Gastroesophageal sphincter (tissue), 4 donors: ENCODE measurements around the gene VPS13D. TPM values are rescaled to one million over a fixed set of nuclear protein-coding genes. Genes with fewer than 3 reads are reported as not detected.

ENCODE experiments used
- ATAC-seq: fragments of 150-250 bp; one replicate; pipeline ENCODE4 v1.9.1; 2016; ENCODE audit warnings: mild to moderate bottlenecking, moderate library complexity
- H3K27ac ChIP-seq, 4 donors: fragments of 200-600 bp; sonication (generic) in 3 of 4; 1 replicate in 3 of 4; 2 replicates in 1 of 4; pipeline ENCODE4 v1.5.1; 2016 to 2019
- H3K27me3 ChIP-seq: fragments of 200-600 bp; sonication (generic); one replicate; pipeline ENCODE4 v1.5.1; 2019
- H3K36me3 ChIP-seq, 2 donors: fragments of 200-600 bp; sonication (generic); one replicate each; pipeline ENCODE4 v1.5.1; 2019; ENCODE audit warnings: control low read depth in 1 of 2
- H3K4me1 ChIP-seq, 3 donors: fragments of 200-600 bp; sonication (generic); 1 replicate in 2 of 3; 2 replicates in 1 of 3; pipeline ENCODE4 v1.5.1; 2016 to 2019; ENCODE audit warnings: control low read depth in 2 of 3
- H3K4me3 ChIP-seq, 2 donors: fragments of 200-600 bp; sonication (generic); one replicate each; pipeline ENCODE4 v1.5.1; 2019; ENCODE audit warnings: mild to moderate bottlenecking in 1 of 2, moderate library complexity in 1 of 2
- H3K9me3 ChIP-seq, 3 donors: fragments of 200-600 bp; sonication (generic); one replicate each; pipeline ENCODE4 v1.5.1; 2017 to 2019; ENCODE audit warnings: control low read depth in 2 of 3
- EP300 ChIP-seq: sonication (generic); formaldehyde crosslinking; IDR thresholded peaks from one replicate; pipeline ENCODE4 v1.6.1; 2017; ENCODE audit warnings: antibody characterized with exemption, mild to moderate bottlenecking
- POLR2A ChIP-seq, 2 donors: fragments of 450-650 bp; IDR thresholded peaks; one replicate each; pipeline ENCODE4 v1.6.1; 2017; ENCODE audit warnings: antibody characterized with exemption in 2 of 2, mild to moderate bottlenecking in 2 of 2, moderate library complexity in 1 of 2
- POLR2AphosphoS5 ChIP-seq: sonication (generic); formaldehyde crosslinking; IDR thresholded peaks from one replicate; pipeline ENCODE4 v1.6.1; 2017; ENCODE audit warnings: antibody characterized with exemption
- WGBS, 2 donors: methylation state at CpG; one replicate each; pipeline ENCODE4 v1.1.5; 2018; ENCODE audit warnings: low coverage in 1 of 2; 5-methylcytosine and 5-hydroxymethylcytosine counted together
- total RNA-seq, 4 donors: library from RNA; depleted of rRNA; stranded (reverse); fragments of >200 nt; gene quantifications; one replicate each; pipeline ENCODE4 v1.1.0, GENCODE V29; 2016
- TF ChIP-seq, protein P1 (sequence below), 4 experiments: fragments of 200-600 bp in 2 of 4; fragments of 450-650 bp in 2 of 4; sonication (generic) in 1 of 4; IDR thresholded peaks; one replicate each; pipeline ENCODE4 v1.5.1; 2017 to 2019; ENCODE audit warnings: antibody characterized with exemption in 4 of 4, mild to moderate bottlenecking in 2 of 4, moderate library complexity in 2 of 4

Gene VPS13D
- total RNA-seq, 4 donors from 2014 or later = 62.3 to 95.5 (median 81.5) TPM

DNA sequence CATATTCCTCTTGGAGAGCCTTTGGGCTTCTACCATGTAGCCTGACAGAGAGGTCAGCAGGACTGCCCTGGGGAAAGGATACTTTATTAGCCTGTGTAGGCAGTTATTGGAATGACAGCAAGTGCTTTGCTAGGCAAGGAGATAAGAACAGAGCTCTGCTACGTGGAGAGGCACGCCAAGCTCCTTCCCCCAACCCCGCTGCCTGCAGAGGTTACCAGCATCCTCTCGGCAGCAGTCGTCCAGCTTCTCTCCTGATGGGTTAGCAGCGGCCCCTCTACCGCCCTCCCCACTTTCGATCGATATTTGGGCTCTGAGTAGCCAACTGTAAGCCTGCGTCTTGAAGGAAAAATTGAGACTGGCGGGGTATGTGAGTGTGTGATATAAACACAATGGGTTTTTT, 265.9 kb downstream of the VPS13D start:
- Histone ChIP-seq H3K27me3 (no peaks in the 10 kb centered on the region), H3K36me3 (peaks cover 0 to 22% of the 10 kb centered on the region in 2 donors), H3K4me3 (no peak overlapping the region), H3K4me1 (peaks cover 0 to 69% (median 11%) of the 10 kb centered on the region in 3 donors), H3K9me3 (no peaks in the 10 kb centered on the region), H3K27ac (peak overlapping the region; percentile 43 to 82 (median 74))
- TF ChIP-seq EP300 (no peak), POLR2A (IDR thresholded peaks at IDR 0.05) (no peak), POLR2AphosphoS5 (no peak)
- TF ChIP-seq, protein P1, sequence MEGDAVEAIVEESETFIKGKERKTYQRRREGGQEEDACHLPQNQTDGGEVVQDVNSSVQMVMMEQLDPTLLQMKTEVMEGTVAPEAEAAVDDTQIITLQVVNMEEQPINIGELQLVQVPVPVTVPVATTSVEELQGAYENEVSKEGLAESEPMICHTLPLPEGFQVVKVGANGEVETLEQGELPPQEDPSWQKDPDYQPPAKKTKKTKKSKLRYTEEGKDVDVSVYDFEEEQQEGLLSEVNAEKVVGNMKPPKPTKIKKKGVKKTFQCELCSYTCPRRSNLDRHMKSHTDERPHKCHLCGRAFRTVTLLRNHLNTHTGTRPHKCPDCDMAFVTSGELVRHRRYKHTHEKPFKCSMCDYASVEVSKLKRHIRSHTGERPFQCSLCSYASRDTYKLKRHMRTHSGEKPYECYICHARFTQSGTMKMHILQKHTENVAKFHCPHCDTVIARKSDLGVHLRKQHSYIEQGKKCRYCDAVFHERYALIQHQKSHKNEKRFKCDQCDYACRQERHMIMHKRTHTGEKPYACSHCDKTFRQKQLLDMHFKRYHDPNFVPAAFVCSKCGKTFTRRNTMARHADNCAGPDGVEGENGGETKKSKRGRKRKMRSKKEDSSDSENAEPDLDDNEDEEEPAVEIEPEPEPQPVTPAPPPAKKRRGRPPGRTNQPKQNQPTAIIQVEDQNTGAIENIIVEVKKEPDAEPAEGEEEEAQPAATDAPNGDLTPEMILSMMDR (IDR thresholded peaks at IDR 0.05) = no peak
- no peak for ATAC-seq
- 69 to 90% methylated on average over 2 to 9 of the region's 11 CpGs for WGBS, 2 donors

DNA sequence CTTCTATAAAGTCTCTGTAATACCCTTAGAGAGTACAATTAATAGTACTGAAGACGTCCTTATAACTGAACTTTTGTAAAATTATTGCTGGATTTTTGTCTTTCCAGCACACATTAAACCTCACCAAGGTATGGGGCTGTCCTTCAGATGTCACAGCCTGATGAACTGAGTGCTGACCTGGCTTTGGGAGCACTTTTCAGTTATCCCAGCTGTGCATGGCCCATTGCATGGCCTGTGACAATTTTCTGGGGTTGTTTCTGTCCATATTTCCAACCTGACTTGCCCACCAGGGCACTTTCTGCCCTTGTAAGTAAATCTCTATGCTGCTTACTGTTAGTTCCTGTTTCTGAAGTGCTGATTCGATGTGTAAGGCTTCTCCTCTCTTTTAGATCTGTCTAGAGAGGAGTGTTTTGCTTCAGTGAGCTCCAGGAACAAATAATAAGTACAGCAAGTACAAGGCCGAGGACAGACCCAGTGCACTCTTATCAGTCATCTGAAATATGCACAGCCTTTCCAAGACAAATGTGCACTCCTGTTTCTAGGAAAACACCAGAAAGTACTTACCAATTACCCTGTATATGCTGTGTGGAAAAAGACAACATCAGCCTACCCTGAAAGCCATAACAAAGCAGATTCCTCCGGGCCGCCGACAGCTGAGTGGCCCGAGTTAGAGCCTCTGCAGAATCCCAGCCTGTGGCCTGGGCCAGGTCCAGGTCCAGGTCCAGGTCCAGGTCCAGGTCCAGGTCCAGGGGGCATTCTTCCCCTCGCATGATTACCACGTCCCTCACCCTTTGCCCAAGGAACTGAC, 266.5 kb downstream of the VPS13D start:
- TF ChIP-seq POLR2AphosphoS5 (peak; percentile 63), POLR2A (IDR thresholded peaks at IDR 0.05) (no peak), EP300 (no peak)
- TF ChIP-seq, protein P1 (IDR thresholded peaks at IDR 0.05) = peak in 2 of 4 experiments; percentile 16 to 24
- H3K9me3 ChIP-seq = no peaks in the 10 kb centered on the region
- 0 to 31% methylated on average over 1 to 9 of the region's 9 CpGs for WGBS, 2 donors
- H3K27ac ChIP-seq = peak overlapping the region; percentile 43 to 82 (median 74)
- no peaks in the 10 kb centered on the region for H3K27me3 ChIP-seq
- no peak overlapping the region for H3K4me3 ChIP-seq
- H3K4me1 ChIP-seq = peaks cover 0 to 70% (median 11%) of the 10 kb centered on the region in 3 donors
- ATAC-seq = peak; percentile 71
- peaks cover 0 to 22% of the 10 kb centered on the region in 2 donors for H3K36me3 ChIP-seq

DNA sequence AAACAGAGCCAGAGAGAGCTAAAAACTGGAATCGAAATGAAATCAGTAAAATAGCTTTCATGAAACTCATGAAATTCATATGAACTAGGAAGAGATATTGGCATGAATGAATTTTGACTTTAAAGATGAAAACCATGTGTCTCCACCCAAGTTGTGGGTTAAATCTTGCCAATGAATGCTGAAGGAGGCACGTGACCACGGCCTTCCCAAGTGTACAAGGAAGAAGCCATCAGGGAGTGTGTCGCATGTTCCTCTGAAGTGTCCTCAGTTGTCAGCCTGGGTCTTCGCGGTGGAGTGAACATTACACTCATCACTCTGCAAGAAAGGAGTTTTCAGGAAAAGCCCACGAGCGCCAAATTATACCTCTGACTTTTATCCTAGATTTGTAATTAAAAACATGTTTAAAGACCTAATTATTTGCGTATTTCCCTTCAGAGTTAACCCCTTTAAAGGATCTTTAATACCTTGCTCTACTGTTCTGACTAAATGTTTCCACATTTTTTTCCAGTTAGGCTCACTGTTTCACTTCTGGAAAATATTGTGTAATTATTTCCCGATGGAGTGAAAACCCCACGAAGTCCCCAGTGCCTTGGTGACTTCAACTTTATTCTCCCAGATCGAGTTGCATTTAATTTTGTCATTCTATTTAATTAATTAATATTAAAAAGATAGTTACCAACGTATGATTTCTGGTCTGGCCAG, 269.9 kb downstream of the VPS13D start:
- Histone ChIP-seq H3K4me1 (peaks cover 0 to 54% (median 11%) of the 10 kb centered on the region in 3 donors), H3K4me3 (no peak overlapping the region), H3K27me3 (no peaks in the 10 kb centered on the region), H3K36me3 (peaks cover 0 to 27% of the 10 kb centered on the region in 2 donors), H3K9me3 (no peaks in the 10 kb centered on the region), H3K27ac (peak overlapping the region in 3 of 4 donors; percentile 21 to 39 (median 29))
- TF ChIP-seq, protein P1 (IDR thresholded peaks at IDR 0.05) = no peak
- TF ChIP-seq POLR2A (IDR thresholded peaks at IDR 0.05) (no peak), EP300 (no peak), POLR2AphosphoS5 (no peak)
- 67 to 69% methylated on average over 10 to 13 of the region's 13 CpGs for WGBS, 2 donors
- ATAC-seq = peak; percentile 58

DNA sequence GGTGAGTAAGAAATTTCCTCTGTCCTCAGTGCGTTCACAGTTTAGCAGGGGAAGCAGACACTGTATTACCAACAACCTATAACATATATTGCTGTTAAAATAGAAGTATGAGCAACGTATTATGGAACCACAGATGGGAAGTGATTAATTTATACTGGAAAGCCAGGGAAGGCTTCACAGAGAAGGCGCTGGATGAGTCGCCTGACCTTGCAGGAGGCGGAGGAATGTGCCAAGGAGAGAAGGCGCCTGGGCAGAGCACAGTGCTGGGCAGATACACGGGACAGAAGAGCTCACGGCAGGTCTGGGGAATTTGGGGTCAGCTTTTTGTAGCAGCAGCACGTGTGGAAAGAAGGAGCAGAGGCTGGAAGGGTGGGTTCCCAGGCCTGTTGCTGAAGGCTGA, 271.8 kb downstream of the VPS13D start:
- TF ChIP-seq EP300 = no peak
- TF ChIP-seq POLR2AphosphoS5 = peak; percentile 12
- TF ChIP-seq POLR2A (IDR thresholded peaks at IDR 0.05) = no peak
- Histone ChIP-seq H3K4me1 (peaks cover 0 to 46% (median 2%) of the 10 kb centered on the region in 3 donors), H3K4me3 (no peak overlapping the region), H3K27me3 (no peaks in the 10 kb centered on the region), H3K36me3 (peaks cover 0 to 42% of the 10 kb centered on the region in 2 donors), H3K27ac (peak overlapping the region in 3 of 4 donors; percentile 44 to 62 (median 54)), H3K9me3 (no peaks in the 10 kb centered on the region)
- WGBS, 2 donors = 50 to 61% methylated on average over 8 to 9 of the region's 9 CpGs
- no peak for ATAC-seq

DNA sequence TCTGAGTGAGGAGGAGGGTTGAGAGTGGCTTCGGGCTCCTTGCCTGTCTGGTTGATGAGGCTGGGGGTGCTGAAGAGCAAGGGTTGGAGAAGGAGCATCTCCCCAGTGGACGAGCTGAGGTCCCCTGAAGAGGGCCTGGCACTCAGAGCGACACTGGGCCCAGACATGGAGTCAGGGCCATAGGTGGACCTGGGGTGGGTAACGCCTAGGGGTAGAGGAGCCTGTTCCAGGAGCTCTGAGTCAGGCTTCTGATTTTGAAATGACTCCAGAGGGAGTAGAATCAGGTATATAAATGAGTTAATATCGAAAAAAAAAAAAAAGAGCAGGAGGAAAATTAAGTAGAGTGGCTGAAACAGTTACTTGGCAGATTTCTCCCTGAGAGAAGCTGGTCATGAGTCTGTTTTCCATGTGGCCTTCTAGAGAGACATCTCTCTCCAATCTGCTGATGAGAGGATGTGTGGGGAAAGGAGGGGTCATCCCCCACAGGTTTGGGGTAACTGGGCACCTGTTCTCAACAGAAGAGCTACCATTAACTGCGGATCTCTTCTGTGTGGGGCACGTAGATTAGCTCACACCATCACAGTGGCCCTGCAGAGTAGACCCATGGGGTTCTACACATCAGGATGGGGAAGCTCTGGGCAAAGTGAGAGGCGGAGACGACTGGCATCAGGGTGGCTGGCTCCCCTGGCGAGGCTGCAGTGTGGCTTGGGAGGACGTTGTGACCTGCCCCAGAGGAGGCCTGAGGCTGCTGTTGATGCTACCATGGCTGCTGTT, 272.7 kb downstream of the VPS13D start:
- H3K27me3 ChIP-seq = no peaks in the 10 kb centered on the region
- H3K4me3 ChIP-seq = no peak overlapping the region
- no peak for TF ChIP-seq POLR2A (IDR thresholded peaks at IDR 0.05)
- TF ChIP-seq, protein P1 (IDR thresholded peaks at IDR 0.05) = no peak
- TF ChIP-seq EP300 = no peak
- TF ChIP-seq POLR2AphosphoS5 = no peak
- H3K9me3 ChIP-seq = no peaks in the 10 kb centered on the region
- peak overlapping the region in 3 of 4 donors; percentile 44 to 62 (median 54) for H3K27ac ChIP-seq
- 82 to 84% methylated on average over 3 to 6 of the region's 11 CpGs for WGBS, 2 donors
- no peak for ATAC-seq
- peaks cover 0 to 43% of the 10 kb centered on the region in 2 donors for H3K36me3 ChIP-seq
- peaks cover 0 to 41% (median 2%) of the 10 kb centered on the region in 3 donors for H3K4me1 ChIP-seq
